ENCODE measurements around the gene PSAP. TPM values are rescaled to one million over a fixed set of nuclear protein-coding genes. Genes with fewer than 3 reads are reported as not detected.
A peak's percentile ranks its signal among the peaks of the same experiment; 100 is the strongest.

The PSAP gene
- total RNA-seq, 1 experiment from 2014 or later = 530 TPM

- no peak for DNase-seq (ENCODE audit: low read depth)
Measured at GRCh38 chr10:71810048-71810750, 40.9 kb downstream of the PSAP start.

DNA sequence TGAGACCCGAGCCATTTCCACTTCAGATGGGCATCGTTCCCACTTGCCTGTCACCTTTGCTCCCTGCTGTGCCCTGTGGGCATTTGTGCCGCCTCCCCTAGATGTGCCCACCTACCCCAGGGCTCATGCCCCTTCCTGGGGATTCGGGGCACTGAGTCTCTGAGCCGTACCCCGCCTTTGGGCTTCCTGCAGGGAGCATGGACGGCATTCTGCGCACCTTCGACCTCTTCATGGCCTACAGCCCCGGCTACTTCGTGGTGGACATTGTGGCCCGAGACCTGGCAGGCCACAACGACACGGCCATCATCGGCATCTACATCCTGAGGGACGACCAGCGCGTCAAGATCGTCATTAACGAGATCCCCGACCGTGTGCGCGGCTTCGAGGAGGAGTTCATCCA, 41.4 kb downstream of the PSAP start:
- DNase-seq (ENCODE audit: low read depth) = no peak

DNA sequence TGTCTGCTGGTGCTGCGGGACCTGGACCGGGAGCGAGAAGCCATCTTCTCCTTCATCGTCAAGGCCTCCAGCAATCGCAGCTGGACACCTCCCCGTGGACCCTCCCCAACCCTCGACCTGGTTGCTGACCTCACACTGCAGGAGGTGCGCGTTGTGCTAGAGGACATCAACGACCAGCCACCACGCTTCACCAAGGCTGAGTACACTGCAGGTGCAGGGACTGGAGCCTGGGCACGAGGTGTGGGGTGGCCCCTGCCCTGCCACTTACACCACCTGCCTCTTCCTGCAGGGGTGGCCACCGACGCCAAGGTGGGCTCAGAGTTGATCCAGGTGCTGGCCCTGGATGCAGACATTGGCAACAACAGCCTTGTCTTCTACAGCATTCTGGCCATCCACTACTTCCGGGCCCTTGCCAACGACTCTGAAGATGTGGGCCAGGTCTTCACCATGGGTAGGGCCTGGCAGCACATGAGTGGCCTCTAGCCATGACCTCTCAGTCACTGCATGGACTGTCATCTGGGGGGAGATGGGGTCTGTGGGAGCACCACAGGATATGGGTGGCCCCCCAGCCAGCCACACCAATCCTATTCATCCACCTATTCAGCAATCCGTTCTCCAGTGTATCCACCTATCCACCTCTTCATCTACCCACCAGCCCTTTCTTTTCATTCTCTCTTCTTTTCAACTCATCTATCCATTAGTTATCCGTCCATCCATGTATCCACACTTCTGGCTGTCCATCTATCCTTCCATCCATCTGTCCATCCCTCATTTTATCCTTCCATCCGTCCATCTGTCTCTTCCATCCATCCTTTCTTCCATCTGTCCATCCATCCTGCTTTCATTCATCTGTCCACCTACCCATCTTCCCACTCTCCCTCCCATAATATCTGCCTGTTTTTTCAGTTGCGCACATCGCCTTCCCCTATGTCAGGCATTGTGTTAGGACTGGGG, 43.2 kb downstream of the PSAP start:
- no peak for DNase-seq (ENCODE audit: low read depth)

- no peak for DNase-seq (ENCODE audit: low read depth)
Measured at GRCh38 chr10:71806704-71807556, 44.1 kb downstream of the PSAP start.

DNA sequence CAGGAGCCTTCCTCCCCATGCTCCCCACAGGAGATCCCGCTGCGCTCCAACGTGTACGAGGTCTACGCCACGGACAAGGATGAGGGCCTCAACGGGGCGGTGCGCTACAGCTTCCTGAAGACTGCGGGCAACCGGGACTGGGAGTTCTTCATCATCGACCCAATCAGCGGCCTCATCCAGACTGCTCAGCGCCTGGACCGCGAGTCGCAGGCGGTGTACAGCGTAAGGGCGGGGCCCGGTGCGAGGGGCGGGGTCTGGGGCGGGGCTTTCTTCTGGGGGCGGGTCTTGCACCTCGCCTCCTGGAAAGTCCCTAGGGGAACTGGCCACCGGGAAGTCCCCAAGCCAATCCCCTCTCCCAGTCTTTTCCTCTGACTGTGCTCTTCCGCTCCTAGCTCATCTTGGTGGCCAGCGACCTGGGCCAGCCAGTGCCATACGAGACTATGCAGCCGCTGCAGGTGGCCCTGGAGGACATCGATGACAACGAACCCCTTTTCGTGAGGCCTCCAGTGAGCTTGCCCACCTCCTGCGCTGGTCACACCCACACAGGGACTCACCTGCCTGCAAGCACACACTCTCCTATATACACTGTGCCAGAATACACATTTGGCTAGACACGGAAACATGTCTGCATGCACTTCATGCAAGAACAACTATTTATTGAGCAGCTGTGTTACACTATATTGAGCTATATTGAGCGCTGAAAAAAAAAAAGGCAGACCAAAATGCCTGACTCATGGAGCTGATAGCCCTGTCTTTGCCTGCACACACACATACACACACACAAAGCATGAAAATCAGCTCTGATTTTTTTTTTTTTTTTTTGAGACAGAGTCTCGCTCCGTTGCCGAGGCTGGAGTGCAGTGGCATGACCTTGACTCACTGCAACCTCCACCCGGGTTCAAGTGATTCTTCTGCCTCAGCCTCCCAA, 45.0 kb downstream of the PSAP start:
- DNase-seq (ENCODE audit: low read depth) = no peak

DNA sequence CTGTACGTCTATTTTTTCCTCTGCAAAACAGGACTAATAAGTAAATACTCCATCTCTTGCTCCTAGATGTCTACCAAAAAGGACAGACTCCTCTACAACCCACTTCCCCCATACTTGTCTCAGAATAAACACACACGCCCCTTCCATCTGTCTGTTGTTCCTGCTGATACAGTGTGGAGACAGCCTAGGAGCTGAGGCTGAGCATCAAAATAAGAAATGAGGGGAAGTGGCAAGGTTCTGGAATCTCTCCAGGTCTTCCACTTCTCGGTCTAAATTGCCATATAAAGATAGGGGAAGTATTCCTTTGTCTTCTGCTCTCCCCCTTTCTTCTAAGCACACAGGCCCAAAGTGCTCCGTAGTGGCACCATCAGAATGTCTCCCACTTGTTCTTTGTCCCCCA, 47.0 kb downstream of the PSAP start:
- no peak for DNase-seq (ENCODE audit: low read depth)

DNA sequence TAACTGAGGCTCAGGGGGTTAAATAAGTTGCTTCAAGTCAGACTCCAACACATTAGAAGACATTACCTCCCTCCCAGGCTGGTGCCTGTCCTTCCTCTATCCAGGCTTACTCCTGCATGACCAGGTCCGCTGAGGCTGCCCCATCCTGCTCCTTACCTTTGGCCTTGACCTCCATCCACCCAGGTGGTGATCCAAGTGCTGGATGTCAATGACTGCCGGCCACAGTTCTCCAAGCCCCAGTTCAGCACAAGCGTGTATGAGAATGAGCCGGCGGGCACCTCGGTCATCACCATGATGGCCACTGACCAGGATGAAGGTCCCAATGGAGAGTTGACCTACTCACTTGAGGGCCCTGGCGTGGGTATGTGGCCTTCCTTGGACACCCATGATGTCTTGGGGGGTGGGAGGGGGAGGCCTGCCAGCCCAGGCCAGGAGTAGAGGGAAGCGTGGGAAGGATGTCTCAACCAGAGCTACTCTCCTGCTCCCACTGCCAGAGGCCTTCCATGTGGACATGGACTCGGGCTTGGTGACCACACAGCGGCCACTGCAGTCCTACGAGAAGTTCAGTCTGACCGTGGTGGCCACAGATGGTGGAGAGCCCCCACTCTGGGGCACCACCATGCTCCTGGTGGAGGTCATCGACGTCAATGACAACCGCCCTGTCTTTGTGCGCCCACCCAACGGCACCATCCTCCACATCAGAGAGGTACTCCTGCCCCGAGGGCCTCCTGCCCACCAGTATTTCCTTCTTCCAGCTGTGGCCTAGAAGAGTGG, 48.1 kb downstream of the PSAP start:
- DNase-seq (ENCODE audit: low read depth) = no peak

GRCh38 chr10:71802235-71802634, 48.8 kb downstream of the PSAP start:
- DNase-seq (ENCODE audit: low read depth) = no peak

GRCh38 chr10:71801361-71801760, 49.7 kb downstream of the PSAP start:
- no peak for DNase-seq (ENCODE audit: low read depth)

GRCh38 chr10:71799608-71800453, 51.2 kb downstream of the PSAP start:
- DNase-seq (ENCODE audit: low read depth) = no peak

GRCh38 chr10:71799112-71799511, 51.9 kb downstream of the PSAP start:
- DNase-seq (ENCODE audit: low read depth) = no peak

GRCh38 chr10:71798308-71798624, 52.8 kb downstream of the PSAP start:
- DNase-seq (ENCODE audit: low read depth) = no peak

GRCh38 chr10:71797533-71798307, 53.3 kb downstream of the PSAP start:
- DNase-seq (ENCODE audit: low read depth) = no peak

DNA sequence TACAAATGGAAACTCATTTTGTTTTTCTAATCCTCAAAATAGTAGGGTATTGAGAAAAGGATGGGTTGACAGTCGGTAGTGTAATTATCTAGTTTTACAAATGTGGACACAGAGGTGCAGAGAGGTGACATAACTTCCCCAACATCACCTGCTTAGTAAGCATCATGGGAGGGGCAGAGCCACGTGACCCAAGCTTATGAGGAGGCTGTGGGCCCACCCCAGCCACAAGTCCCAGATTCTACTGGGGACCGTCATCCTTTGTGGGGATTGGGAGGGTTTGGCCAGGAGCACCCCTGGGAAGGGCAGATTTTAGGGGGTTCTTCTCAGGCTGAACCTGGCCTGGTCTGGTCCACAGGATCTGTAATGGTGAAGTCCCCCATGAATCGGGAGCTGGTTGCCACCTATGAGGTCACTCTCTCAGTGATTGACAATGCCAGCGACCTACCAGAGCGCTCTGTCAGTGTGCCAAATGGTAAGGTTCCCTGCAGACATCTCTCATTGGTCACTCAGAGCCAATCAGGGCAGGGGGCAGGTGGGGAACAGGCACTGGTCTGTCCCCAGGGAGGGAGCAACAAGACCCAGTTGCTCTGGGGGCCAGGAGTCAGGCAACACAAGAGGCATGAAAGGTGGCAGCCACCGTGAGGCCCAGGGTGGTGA, 54.2 kb downstream of the PSAP start:
- no peak for DNase-seq (ENCODE audit: low read depth)

DNA sequence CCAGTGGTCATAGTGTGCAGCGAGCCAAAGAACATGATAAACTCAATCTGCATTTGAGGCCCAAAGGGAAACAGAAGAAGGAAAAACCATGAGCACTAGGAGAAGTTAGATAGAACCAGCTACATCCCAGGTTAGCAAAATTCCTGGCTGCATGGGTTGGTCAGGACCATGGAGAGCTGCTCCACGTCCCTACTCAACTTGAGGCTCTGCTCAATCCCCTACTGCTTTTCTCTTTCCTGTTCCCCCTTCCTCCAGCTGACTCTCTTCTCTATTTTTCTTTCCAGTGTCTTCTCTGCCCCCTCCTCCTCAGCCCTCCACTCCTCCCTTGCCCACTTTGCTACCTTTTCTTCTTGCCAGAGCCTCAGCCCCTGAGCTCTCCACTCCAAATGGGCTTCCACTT, 55.8 kb downstream of the PSAP start:
- peak; percentile 20 for DNase-seq (ENCODE audit: low read depth)

- DNase-seq (ENCODE audit: low read depth) = no peak
Measured at GRCh38 chr10:71790749-71791440, 60.2 kb downstream of the PSAP start.

DNA sequence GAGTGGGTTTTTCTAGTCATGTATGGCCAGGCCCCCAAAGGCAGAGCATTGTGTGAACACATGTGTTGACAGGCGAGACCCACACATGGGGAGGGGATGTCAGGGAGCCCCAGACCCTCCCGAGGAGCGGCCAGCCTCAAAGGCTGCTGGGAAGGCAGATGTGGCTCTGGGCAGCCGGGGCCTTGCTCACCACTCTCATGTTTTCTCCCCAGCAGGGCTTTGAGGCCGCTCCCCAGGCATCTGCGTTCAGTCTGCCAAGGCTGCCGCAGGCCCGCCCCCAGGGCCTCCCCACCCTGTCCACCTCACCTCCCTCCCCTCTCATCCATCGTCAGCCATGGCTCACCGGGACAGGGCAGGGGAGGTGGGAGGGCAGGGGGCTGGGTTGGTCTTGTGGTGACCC, 61.2 kb downstream of the PSAP start:
- no peak for DNase-seq (ENCODE audit: low read depth)
